GM20000 (cell line): ENCODE results near the gene CTNNBL1.

Experiments
- DNase-seq: peaks from one replicate; pipeline ENCODE4 v3.0.0; 2012; ENCODE audit warnings: low spot score
- CTCF ChIP-seq: IDR thresholded peaks from 2 replicates; pipeline ENCODE4 v1.5.1; 2012; ENCODE audit warnings: mild to moderate bottlenecking, control low read depth; ENCODE audit errors: extremely low read depth, missing control alignments

The CTNNBL1 gene

GRCh38 chr20:37749218-37749617 lies 55.4 kb downstream of the CTNNBL1 start:
- TF ChIP-seq CTCF: no peak

GRCh38 chr20:37749620-37750403 lies 56.0 kb downstream of the CTNNBL1 start:
- no peak for TF ChIP-seq CTCF
- no peak for DNase-seq

More at GRCh38 chr20:37749218-37749617, 55.4 kb downstream of the CTNNBL1 start:
- DNase-seq: no peak

- no peak for TF ChIP-seq CTCF
Observed at GRCh38 chr20:37755665-37756064, 61.8 kb downstream of the CTNNBL1 start.

GRCh38 chr20:37756234-37756633 lies 62.4 kb downstream of the CTNNBL1 start:
- TF ChIP-seq CTCF: no peak
- DNase-seq: no peak

More at GRCh38 chr20:37755665-37756064, 61.8 kb downstream of the CTNNBL1 start:
- DNase-seq: no peak

- no peak for TF ChIP-seq CTCF
- no peak for DNase-seq
Observed at GRCh38 chr20:37757550-37757949, 63.7 kb downstream of the CTNNBL1 start.

GRCh38 chr20:37758332-37758731 lies 64.5 kb downstream of the CTNNBL1 start:
- no peak for DNase-seq
- no peak for TF ChIP-seq CTCF

- DNase-seq: no peak
- TF ChIP-seq CTCF: no peak
Observed at GRCh38 chr20:37759052-37759553, 65.3 kb downstream of the CTNNBL1 start.
